IMR-90 (cell line): ENCODE results near the gene SPATS2L. TPM values are rescaled to one million over a fixed set of nuclear protein-coding genes. Genes with fewer than 3 reads are reported as not detected.

Source experiments
- ATAC-seq: fragments of 200-7000 bp; cut with Tn5 transposase; 2 replicates; pipeline ENCODE4 v1.9.1; 2020; ENCODE audit warnings: low read depth, mild to moderate bottlenecking, moderate library complexity
- BruUV-seq: library from RNA; stranded (reverse); fragments of 400-500 nt; replicated peaks from 2 replicates; lab custom pipeline; 2021; lab: Mats Ljungman, UMichigan
- CTCF ChIA-PET: fragments of 300-600 bp; formaldehyde crosslinking; extraction: SDS; loops from one replicate; lab custom pipeline; 2021; ENCODE audit warnings: antibody characterized with exemption; lab: Yijun Ruan, JAX
- POLR2A ChIA-PET: fragments of 300-600 bp; sonication (Branson Sonifier 250); formaldehyde crosslinking; loops from one replicate; lab custom pipeline; 2022; ENCODE audit warnings: antibody characterized with exemption; ENCODE audit not compliant: unreplicated experiment; lab: Charles Lee
- DNase-seq: peaks from one replicate; pipeline ENCODE4 v3.0.0; 2013
- H2AFZ ChIP-seq: replicated peaks from 2 replicates; pipeline ENCODE3; 2013; ENCODE audit warnings: low read length, mild to moderate bottlenecking; ENCODE audit not compliant: poor library complexity
- H2AK5ac ChIP-seq: 2 replicates; pipeline ENCODE4 v1.6.1; 2013; ENCODE audit warnings: low read depth, low read length, inconsistent platforms
- H2AK9ac ChIP-seq: replicated peaks from 2 replicates; pipeline ENCODE3; 2013; ENCODE audit warnings: mild to moderate bottlenecking, low read depth, low read length, moderate library complexity; ENCODE audit not compliant: poor library complexity
- H2BK120ac ChIP-seq: 2 replicates; pipeline ENCODE4 v1.6.1; 2013; ENCODE audit warnings: low read depth, low read length, inconsistent platforms
- H2BK15ac ChIP-seq: 3 replicates; pipeline ENCODE4 v1.6.1; 2013; ENCODE audit warnings: low read depth, low read length, inconsistent platforms
- H2BK20ac ChIP-seq: 2 replicates; pipeline ENCODE4 v1.6.1; 2013; ENCODE audit warnings: low read depth, mild to moderate bottlenecking, inconsistent platforms, low read length, moderate library complexity
- H2BK5ac ChIP-seq: 2 replicates; pipeline ENCODE4 v1.6.1; 2013; ENCODE audit warnings: mild to moderate bottlenecking, low read depth, low read length, inconsistent platforms; ENCODE audit not compliant: poor library complexity, severe bottlenecking
- H3K14ac ChIP-seq: replicated peaks from 2 replicates; pipeline ENCODE4 v1.6.1; 2013; ENCODE audit warnings: low read depth, low read length, inconsistent platforms
- H3K18ac ChIP-seq: 2 replicates; pipeline ENCODE4 v1.6.1; 2013; ENCODE audit warnings: low read depth, low read length, control low read depth
- H3K23ac ChIP-seq: 2 replicates; pipeline ENCODE4 v1.6.1; 2013; ENCODE audit warnings: low read depth, low read length, inconsistent platforms
- H3K27ac ChIP-seq: 2 replicates; pipeline ENCODE4 v1.5.1; 2013; ENCODE audit warnings: mild to moderate bottlenecking, control low read depth, low read length; ENCODE audit not compliant: insufficient read depth
- H3K27me3 ChIP-seq: 2 replicates; pipeline ENCODE4 v1.6.1; 2013; ENCODE audit warnings: low read length; ENCODE audit not compliant: control insufficient read depth, insufficient read depth
- H3K36me3 ChIP-seq: 2 replicates; pipeline ENCODE4 v1.6.1; 2013; ENCODE audit warnings: low read length, mixed read lengths; ENCODE audit not compliant: control insufficient read depth, insufficient read depth
- H3K4ac ChIP-seq: 2 replicates; pipeline ENCODE4 v1.6.1; 2013; ENCODE audit warnings: low read depth, low read length, inconsistent platforms
- H3K4me1 ChIP-seq: 2 replicates; pipeline ENCODE4 v1.6.1; 2013; ENCODE audit warnings: low read length, mixed read lengths; ENCODE audit not compliant: control insufficient read depth, insufficient read depth
- H3K4me2 ChIP-seq: 2 replicates; pipeline ENCODE4 v1.6.1; 2013; ENCODE audit warnings: low read depth, mild to moderate bottlenecking, control low read depth, low read length, moderate library complexity
- H3K4me3 ChIP-seq: 2 replicates; pipeline ENCODE4 v1.5.1; 2013; ENCODE audit warnings: low read depth, mild to moderate bottlenecking, control low read depth, low read length, moderate library complexity; ENCODE audit not compliant: insufficient read depth
- H3K56ac ChIP-seq: 2 replicates; pipeline ENCODE4 v1.6.1; 2013; ENCODE audit warnings: low read length, inconsistent platforms; ENCODE audit not compliant: insufficient read depth; ENCODE audit errors: extremely low read depth
- H3K79me1 ChIP-seq, 2 experiments: 2 replicates each; pipeline ENCODE4 v1.6.1; 2013; ENCODE audit warnings: low read length in 2 of 2, inconsistent platforms in 1 of 2, low read depth in 1 of 2
- H3K9ac ChIP-seq: 2 replicates; pipeline ENCODE4 v1.6.1; 2013; ENCODE audit warnings: low read depth, low read length, control low read depth
- H3K9me1 ChIP-seq: 2 replicates; pipeline ENCODE4 v1.6.1; 2013; ENCODE audit warnings: low read length, inconsistent platforms; ENCODE audit not compliant: insufficient read depth
- H3K9me3 ChIP-seq: 2 replicates; pipeline ENCODE4 v1.6.1; 2013; ENCODE audit warnings: low read length; ENCODE audit not compliant: control insufficient read depth, insufficient read depth
- H4K20me1 ChIP-seq: 2 replicates; pipeline ENCODE4 v1.6.1; 2013; ENCODE audit warnings: low read length, inconsistent platforms; ENCODE audit not compliant: insufficient read depth
- H4K5ac ChIP-seq: 2 replicates; pipeline ENCODE4 v1.6.1; 2013; ENCODE audit warnings: mild to moderate bottlenecking, low read depth, low read length, control low read depth
- H4K8ac ChIP-seq, 2 experiments: 2 replicates each; pipeline ENCODE4 v1.6.1; 2013; ENCODE audit warnings: low read depth in 2 of 2, low read length in 2 of 2, control low read depth in 1 of 2, inconsistent platforms in 1 of 2
- H4K91ac ChIP-seq: 2 replicates; pipeline ENCODE4 v1.6.1; 2013; ENCODE audit warnings: low read depth, low read length, inconsistent platforms; ENCODE audit not compliant: insufficient read depth
- BHLHE40 ChIP-seq: fragments of 150-350 bp; IDR thresholded peaks from 2 replicates; pipeline ENCODE4 v1.6.1; 2016; ENCODE audit warnings: mild to moderate bottlenecking, low read depth, low read length
- CEBPB ChIP-seq: IDR thresholded peaks from 2 replicates; pipeline ENCODE4 v1.6.1; 2012; ENCODE audit warnings: low read depth, low read length, improper control_type of control experiment
- CHD1 ChIP-seq: IDR thresholded peaks from 2 replicates; pipeline ENCODE4 v1.6.1; 2012; ENCODE audit warnings: low read depth, low read length, improper control_type of control experiment
- FOS ChIP-seq: fragments of 150-350 bp; IDR thresholded peaks from 2 replicates; pipeline ENCODE4 v1.6.1; 2016; ENCODE audit warnings: low read depth, low read length
- MAFK ChIP-seq: IDR thresholded peaks from 2 replicates; pipeline ENCODE4 v1.6.1; 2012; ENCODE audit warnings: low read depth, low read length, improper control_type of control experiment
- MAZ ChIP-seq: IDR thresholded peaks from 2 replicates; pipeline ENCODE4 v1.6.1; 2012; ENCODE audit warnings: low read depth, mild to moderate bottlenecking, low read length, improper control_type of control experiment, moderate library complexity, borderline replicate concordance
- MXI1 ChIP-seq: IDR thresholded peaks from 2 replicates; pipeline ENCODE4 v1.6.1; 2012; ENCODE audit warnings: low read depth, mild to moderate bottlenecking, low read length, moderate library complexity, borderline replicate concordance
- NFE2L2 ChIP-seq: fragments of 150-350 bp; IDR thresholded peaks from 2 replicates; pipeline ENCODE4 v1.6.1; 2016; ENCODE audit warnings: low read depth, mild to moderate bottlenecking, low read length
- POLR2A ChIP-seq: IDR thresholded peaks from 2 replicates; pipeline ENCODE4 v1.6.1; 2012; ENCODE audit warnings: mild to moderate bottlenecking, low read depth, low read length
- RAD21 ChIP-seq: IDR thresholded peaks from 2 replicates; pipeline ENCODE4 v1.6.1; 2012; ENCODE audit warnings: low read length, improper control_type of control experiment
- RCOR1 ChIP-seq: IDR thresholded peaks from 2 replicates; pipeline ENCODE4 v1.6.1; 2012; ENCODE audit warnings: mild to moderate bottlenecking, low read length, improper control_type of control experiment; ENCODE audit not compliant: insufficient replicate concordance
- SMC3 ChIP-seq: fragments of 150-350 bp; IDR thresholded peaks from 2 replicates; pipeline ENCODE4 v1.6.1; 2016; ENCODE audit warnings: low read depth, mild to moderate bottlenecking, antibody characterized with exemption, low read length, moderate library complexity
- WGBS, 2 experiments: methylation state at CpG; one replicate each; pipeline versions ENCODE4 v1.1.5 to v1.1.7; 2013; ENCODE audit warnings: missing lambda C conversion rate in 2 of 2; ENCODE audit not compliant: insufficient read length in 1 of 2; ENCODE audit errors: extremely low coverage in 2 of 2; 5-methylcytosine and 5-hydroxymethylcytosine counted together
- dilution Hi-C: fragments of 300-500 bp; cut with HindIII; formaldehyde crosslinking; loops from one replicate; pipeline ENCODE4 v1.14.3; 2018; ENCODE audit warnings: low sequenced_read_pairs; ENCODE audit not compliant: unreplicated experiment
- in situ Hi-C: fragments of 300-500 bp; cut with MboI; formaldehyde crosslinking; loops from 3 replicates; pipeline ENCODE4 v1.14.3; 2019; ENCODE audit warnings: low sequenced_read_pairs, inconsistent platforms, mixed read lengths
- intact Hi-C: fragments of 100-400 bp; cut with micrococcal nuclease; formaldehyde crosslinking; loops from 2 replicates; pipeline ENCODE4 v1.10.0; 2022
- polyA plus RNA-seq, 3 experiments: library from polyadenylated mRNA; depleted of rRNA; stranded (reverse); fragments of >200 nt; gene quantifications; 2 replicates each; pipeline ENCODE4 v1.2.3, GENCODE V29; 2012; ENCODE audit warnings: low replicate concordance in 1 of 3
- total RNA-seq: library from RNA; depleted of rRNA; stranded (reverse); fragments of >200 nt; gene quantifications from 2 replicates; pipeline ENCODE4 v1.2.3, GENCODE V29; 2012
- TF ChIP-seq, protein P1 (sequence below): fragments of 150-350 bp; IDR thresholded peaks from 2 replicates; pipeline ENCODE4 v1.6.1; 2017; ENCODE audit warnings: mild to moderate bottlenecking, antibody characterized with exemption, low read length, low read depth
- TF ChIP-seq, protein P2 (sequence below): fragments of 150-350 bp; IDR thresholded peaks from 2 replicates; pipeline ENCODE4 v1.6.1; 2016; ENCODE audit warnings: low read depth, mild to moderate bottlenecking, low read length, moderate library complexity, borderline replicate concordance
- TF ChIP-seq, protein P3 (sequence below): conservative IDR thresholded peaks from 2 replicates; pipeline ENCODE4 v1.5.1; 2012; ENCODE audit warnings: mild to moderate bottlenecking, low read depth, low read length, improper control_type of control experiment

The SPATS2L gene
- total and polyA plus RNA-seq, 2 of the 4 experiments (the other 2 are of a cell fraction): 118 to 155 TPM

DNA sequence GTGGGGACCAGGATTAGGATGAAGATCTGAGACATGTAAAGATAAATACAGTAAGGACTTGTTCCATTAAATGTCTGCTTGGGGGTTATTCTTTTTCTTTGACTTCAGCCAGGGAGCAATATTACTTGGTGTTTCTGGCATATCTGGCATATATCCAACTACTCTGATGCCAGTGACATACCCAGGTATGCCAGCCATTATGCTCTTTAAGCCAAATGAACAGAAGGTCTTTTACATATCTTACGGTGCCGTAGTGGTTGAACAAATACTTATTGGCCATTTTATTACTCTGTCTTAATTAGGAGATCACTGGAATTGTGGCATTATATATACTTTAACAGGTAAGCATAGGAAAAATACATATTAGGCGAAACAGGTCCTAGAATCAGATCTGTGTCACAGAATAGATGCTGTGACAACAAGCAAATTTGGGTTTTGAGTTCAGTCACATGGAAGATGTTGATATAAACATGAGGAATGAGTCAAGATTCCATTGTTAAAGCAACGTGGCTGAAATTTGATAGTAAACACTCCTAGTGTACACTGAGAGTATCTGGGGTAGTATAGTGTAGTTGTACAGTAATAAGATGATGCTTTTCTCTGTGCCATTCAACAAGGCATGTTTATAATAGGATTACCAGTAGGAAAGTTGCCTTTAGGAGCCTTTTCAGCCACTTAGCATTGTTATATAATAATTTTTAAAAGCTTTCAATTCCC lies 140.8 kb downstream of the SPATS2L start:
- no peaks in the 10 kb centered on the region for H3K27me3 ChIP-seq
- ChIA-PET POLR2A (no interaction called here), CTCF (interaction anchor here (1.5 kb wide), 1 partner anchor 10 kb away, joined by 3 read pairs; no protein-coding TSS in a partner anchor)
- no peak overlapping the region; the same call in 1 of the 2 replicates for H3K27ac ChIP-seq
- no peak overlapping the region for H3K4me3 ChIP-seq
- H4K5ac ChIP-seq: no peak overlapping the region
- peaks cover 9% of the 10 kb centered on the region for H3K9me1 ChIP-seq
- intact Hi-C loops: no loop called here
- H2AFZ ChIP-seq: no peak overlapping the region
- H2BK15ac ChIP-seq: no peak overlapping the region
- no peak overlapping the region for H2BK120ac ChIP-seq
- H3K4me2 ChIP-seq: no peak overlapping the region
- no peak overlapping the region for H3K56ac ChIP-seq
- peaks cover 28 to 70% of the 10 kb centered on the region in 2 experiments for H3K79me1 ChIP-seq
- BruUV-seq: no TSS peak
- no peak overlapping the region for H4K91ac ChIP-seq
- dilution Hi-C loops: no loop called here
- H3K36me3 ChIP-seq: peaks cover 30% of the 10 kb centered on the region
- peaks cover 15% of the 10 kb centered on the region for H3K4me1 ChIP-seq
- no peak overlapping the region for H3K23ac ChIP-seq
- 0% methylated on average over 1 of the region's 4 CpGs; no CpG with 5 or more reads in 1 of the 2 experiments for WGBS, 2 experiments
- H2BK20ac ChIP-seq: no peak overlapping the region
- peak overlapping the region; percentile 71 for H2BK5ac ChIP-seq
- H3K18ac ChIP-seq: no peak overlapping the region; the same call in 1 of the 2 replicates
- no peak overlapping the region for H3K14ac ChIP-seq
- no peaks in the 10 kb centered on the region; the same call in 1 of the 2 replicates for H4K20me1 ChIP-seq
- no peaks in the 10 kb centered on the region for H3K9me3 ChIP-seq
- H2AK5ac ChIP-seq: no peak overlapping the region
- H3K9ac ChIP-seq: no peak overlapping the region
- ATAC-seq: peak; percentile 82
- no peak overlapping the region for H2AK9ac ChIP-seq
- no peak overlapping the region for H3K4ac ChIP-seq
- in situ Hi-C loops: no loop called here
- peak; percentile 79 for DNase-seq
- H4K8ac ChIP-seq: no peak overlapping the region
- TF ChIP-seq BHLHE40 (0 out of 2 replicates have a peak, but pooled peaks have one; percentile 20), RCOR1 (no peak), CHD1 (no peak), RAD21 (no peak), FOS (no peak; the same call in 1 of the 2 replicates), MAZ (no peak), POLR2A (no peak), NFE2L2 (no peak), MAFK (no peak), CEBPB (no peak), SMC3 (no peak), MXI1 (peak; percentile 70)
- TF ChIP-seq, protein P1, sequence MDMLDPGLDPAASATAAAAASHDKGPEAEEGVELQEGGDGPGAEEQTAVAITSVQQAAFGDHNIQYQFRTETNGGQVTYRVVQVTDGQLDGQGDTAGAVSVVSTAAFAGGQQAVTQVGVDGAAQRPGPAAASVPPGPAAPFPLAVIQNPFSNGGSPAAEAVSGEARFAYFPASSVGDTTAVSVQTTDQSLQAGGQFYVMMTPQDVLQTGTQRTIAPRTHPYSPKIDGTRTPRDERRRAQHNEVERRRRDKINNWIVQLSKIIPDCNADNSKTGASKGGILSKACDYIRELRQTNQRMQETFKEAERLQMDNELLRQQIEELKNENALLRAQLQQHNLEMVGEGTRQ: 0 out of 2 replicates have a peak, but pooled peaks have one; percentile 24
- TF ChIP-seq, protein P2, sequence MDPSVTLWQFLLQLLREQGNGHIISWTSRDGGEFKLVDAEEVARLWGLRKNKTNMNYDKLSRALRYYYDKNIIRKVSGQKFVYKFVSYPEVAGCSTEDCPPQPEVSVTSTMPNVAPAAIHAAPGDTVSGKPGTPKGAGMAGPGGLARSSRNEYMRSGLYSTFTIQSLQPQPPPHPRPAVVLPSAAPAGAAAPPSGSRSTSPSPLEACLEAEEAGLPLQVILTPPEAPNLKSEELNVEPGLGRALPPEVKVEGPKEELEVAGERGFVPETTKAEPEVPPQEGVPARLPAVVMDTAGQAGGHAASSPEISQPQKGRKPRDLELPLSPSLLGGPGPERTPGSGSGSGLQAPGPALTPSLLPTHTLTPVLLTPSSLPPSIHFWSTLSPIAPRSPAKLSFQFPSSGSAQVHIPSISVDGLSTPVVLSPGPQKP: no peak
- TF ChIP-seq, protein P3, sequence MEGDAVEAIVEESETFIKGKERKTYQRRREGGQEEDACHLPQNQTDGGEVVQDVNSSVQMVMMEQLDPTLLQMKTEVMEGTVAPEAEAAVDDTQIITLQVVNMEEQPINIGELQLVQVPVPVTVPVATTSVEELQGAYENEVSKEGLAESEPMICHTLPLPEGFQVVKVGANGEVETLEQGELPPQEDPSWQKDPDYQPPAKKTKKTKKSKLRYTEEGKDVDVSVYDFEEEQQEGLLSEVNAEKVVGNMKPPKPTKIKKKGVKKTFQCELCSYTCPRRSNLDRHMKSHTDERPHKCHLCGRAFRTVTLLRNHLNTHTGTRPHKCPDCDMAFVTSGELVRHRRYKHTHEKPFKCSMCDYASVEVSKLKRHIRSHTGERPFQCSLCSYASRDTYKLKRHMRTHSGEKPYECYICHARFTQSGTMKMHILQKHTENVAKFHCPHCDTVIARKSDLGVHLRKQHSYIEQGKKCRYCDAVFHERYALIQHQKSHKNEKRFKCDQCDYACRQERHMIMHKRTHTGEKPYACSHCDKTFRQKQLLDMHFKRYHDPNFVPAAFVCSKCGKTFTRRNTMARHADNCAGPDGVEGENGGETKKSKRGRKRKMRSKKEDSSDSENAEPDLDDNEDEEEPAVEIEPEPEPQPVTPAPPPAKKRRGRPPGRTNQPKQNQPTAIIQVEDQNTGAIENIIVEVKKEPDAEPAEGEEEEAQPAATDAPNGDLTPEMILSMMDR: no peak
